OCI-LY7 (cell line): ENCODE data around the gene MYO18A. TPM values are rescaled to one million over a fixed set of nuclear protein-coding genes. Genes with fewer than 3 reads are reported as not detected.

Experiments used
- BruUV-seq: library from RNA; stranded (reverse); fragments of 400-500 nt; replicated peaks from 2 replicates; lab custom pipeline; 2021; lab: Mats Ljungman, UMichigan
- CTCF ChIA-PET: fragments of 300-600 bp; sonication (Branson Sonifier 250); formaldehyde crosslinking; loops from one replicate; lab custom pipeline; 2022; ENCODE audit warnings: antibody characterized with exemption; ENCODE audit not compliant: unreplicated experiment; lab: Charles Lee
- POLR2A ChIA-PET: fragments of 300-600 bp; sonication (Branson Sonifier 250); formaldehyde crosslinking; loops from one replicate; lab custom pipeline; 2022; ENCODE audit warnings: antibody characterized with exemption; lab: Charles Lee
- DNase-seq: peaks from one replicate; pipeline ENCODE4 v3.0.0-alpha.2; 2015; ENCODE audit warnings: low spot score
- H2AFZ ChIP-seq: fragments of 200-600 bp; sonication (generic), shearing (Covaris generic); 2 replicates; pipeline ENCODE4 v1.6.1; 2014; ENCODE audit warnings: mild to moderate bottlenecking, antibody characterized with exemption, low read length, moderate library complexity
- H3K27ac ChIP-seq: fragments of 200-600 bp; sonication (generic); 2 replicates; pipeline ENCODE4 v1.5.1; 2014; ENCODE audit warnings: mixed run types, low read depth, mild to moderate bottlenecking, moderate library complexity, low read length, inconsistent platforms; ENCODE audit not compliant: poor library complexity, severe bottlenecking
- H3K36me3 ChIP-seq: fragments of 200-600 bp; sonication (generic); 2 replicates; pipeline ENCODE4 v1.6.1; 2014; ENCODE audit warnings: mild to moderate bottlenecking, antibody characterized with exemption, low read length, moderate library complexity, mixed read lengths; ENCODE audit not compliant: insufficient read depth
- H3K4me1 ChIP-seq: fragments of 200-600 bp; sonication (generic); 2 replicates; pipeline ENCODE4 v1.5.1; 2014; ENCODE audit warnings: mild to moderate bottlenecking, low read length; ENCODE audit not compliant: insufficient read depth, poor library complexity, severe bottlenecking
- H3K4me2 ChIP-seq: fragments of 200-600 bp; sonication (generic); 2 replicates; pipeline ENCODE4 v1.6.1; 2014; ENCODE audit warnings: mild to moderate bottlenecking, low read length
- H3K4me3 ChIP-seq: fragments of 200-600 bp; sonication (generic); 2 replicates; pipeline ENCODE4 v1.5.1; 2014; ENCODE audit warnings: mild to moderate bottlenecking, low read depth, low read length; ENCODE audit not compliant: poor library complexity, severe bottlenecking
- H3K79me2 ChIP-seq: fragments of 200-600 bp; sonication (generic); 2 replicates; pipeline ENCODE4 v1.6.1; 2016; ENCODE audit warnings: low read depth, mild to moderate bottlenecking, low read length, moderate library complexity, mixed read lengths; ENCODE audit not compliant: insufficient read depth
- H3K9me2 ChIP-seq: fragments of 200-600 bp; sonication (generic); 2 replicates; pipeline ENCODE4 v1.6.1; 2016; ENCODE audit warnings: mild to moderate bottlenecking, low read length, mixed read lengths; ENCODE audit not compliant: insufficient read depth
- H3K9me3 ChIP-seq: fragments of 200-600 bp; sonication (generic); 2 replicates; pipeline ENCODE4 v1.6.1; 2014; ENCODE audit warnings: mild to moderate bottlenecking, mixed run types, low read length, mixed read lengths
- H4K20me1 ChIP-seq: fragments of 200-600 bp; sonication (generic); 2 replicates; pipeline ENCODE4 v1.6.1; 2014; ENCODE audit warnings: mild to moderate bottlenecking, antibody characterized with exemption, low read length, moderate library complexity, mixed read lengths; ENCODE audit not compliant: insufficient read depth
- EZH2phosphoT487 ChIP-seq: fragments of 200-600 bp; sonication (generic); IDR thresholded peaks from 2 replicates; pipeline ENCODE4 v1.6.1; 2018; ENCODE audit warnings: low read depth, borderline replicate concordance, mild to moderate bottlenecking, mixed run types, antibody characterized with exemption, low read length, moderate library complexity, mixed read lengths
- intact Hi-C: fragments of 100-400 bp; cut with micrococcal nuclease; formaldehyde crosslinking; loops from one replicate; pipeline ENCODE4 v1.10.0; 2022; ENCODE audit not compliant: unreplicated experiment
- total RNA-seq, 2 experiments: library from RNA; depleted of rRNA in 1 of 2; stranded (reverse); fragments of >200 nt in 1 of 2; shearing (Covaris generic) in 1 of 2; gene quantifications; 2 replicates each; pipeline ENCODE4 v1.2.3, GENCODE V29; 2014 to 2022
- TF ChIP-seq, protein P1 (sequence below): fragments of 200-600 bp; sonication (generic); conservative IDR thresholded peaks from 2 replicates; pipeline ENCODE4 v1.5.1; 2014; ENCODE audit warnings: mild to moderate bottlenecking, antibody characterized with exemption, low read length, moderate library complexity, mixed read lengths

MYO18A gene
- total RNA-seq, 2 experiments from 2014 or later, result 124 to 128 TPM

DNA sequence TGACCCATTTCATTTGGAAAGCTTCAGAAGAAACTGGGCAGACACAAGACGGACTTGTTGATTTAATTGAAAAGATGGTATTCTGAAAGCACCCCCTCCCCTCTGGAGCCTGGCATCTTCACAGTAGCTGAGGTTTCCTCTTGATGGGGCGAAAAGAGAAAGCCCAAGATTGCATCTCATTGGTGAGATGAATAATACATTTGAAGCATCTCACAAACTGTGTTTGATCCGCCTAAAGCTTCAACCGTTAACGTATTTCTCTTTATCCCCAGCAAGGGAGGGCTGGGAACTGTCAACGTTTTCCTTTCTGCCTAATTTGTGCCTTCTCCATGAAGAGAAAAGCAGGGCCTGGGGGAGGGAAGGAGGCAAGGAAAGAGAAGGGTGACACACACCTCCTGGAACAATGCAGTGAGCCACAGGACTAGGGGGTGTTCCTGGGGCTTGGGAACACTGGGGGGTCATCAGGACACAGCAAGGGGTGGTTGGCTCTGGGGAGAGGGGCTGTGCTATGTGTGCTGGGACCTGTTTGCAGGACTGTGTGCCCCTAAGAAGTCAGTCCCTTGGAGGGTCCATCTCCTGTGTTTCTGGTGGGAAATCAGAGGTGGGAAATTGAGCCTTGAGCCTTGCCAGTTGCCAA is 155.8 kb downstream of the MYO18A start:
- POLR2A ChIA-PET, result no interaction called here
- CTCF ChIA-PET, result no interaction called here

DNA sequence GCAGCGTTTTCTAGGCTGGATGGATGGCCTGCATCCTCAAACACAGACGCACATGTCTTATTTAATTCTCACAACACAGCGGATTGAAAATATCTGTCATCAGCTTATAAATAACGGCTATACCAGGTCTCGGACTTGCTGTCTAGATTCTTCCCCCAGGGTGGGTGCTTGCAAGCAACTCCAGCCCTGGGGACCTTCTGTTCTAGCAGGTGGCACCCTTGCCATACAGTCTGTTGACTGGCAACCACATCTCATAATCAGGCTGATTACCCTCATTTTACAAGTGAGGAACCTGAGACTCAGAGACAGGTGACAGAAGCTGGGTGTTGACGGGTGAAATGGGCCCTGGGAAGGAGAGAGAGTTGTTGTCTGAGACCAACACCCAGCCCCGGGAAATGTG is 158.1 kb downstream of the MYO18A start:
- intact Hi-C loops, result no loop called here
- TF ChIP-seq, protein P1, sequence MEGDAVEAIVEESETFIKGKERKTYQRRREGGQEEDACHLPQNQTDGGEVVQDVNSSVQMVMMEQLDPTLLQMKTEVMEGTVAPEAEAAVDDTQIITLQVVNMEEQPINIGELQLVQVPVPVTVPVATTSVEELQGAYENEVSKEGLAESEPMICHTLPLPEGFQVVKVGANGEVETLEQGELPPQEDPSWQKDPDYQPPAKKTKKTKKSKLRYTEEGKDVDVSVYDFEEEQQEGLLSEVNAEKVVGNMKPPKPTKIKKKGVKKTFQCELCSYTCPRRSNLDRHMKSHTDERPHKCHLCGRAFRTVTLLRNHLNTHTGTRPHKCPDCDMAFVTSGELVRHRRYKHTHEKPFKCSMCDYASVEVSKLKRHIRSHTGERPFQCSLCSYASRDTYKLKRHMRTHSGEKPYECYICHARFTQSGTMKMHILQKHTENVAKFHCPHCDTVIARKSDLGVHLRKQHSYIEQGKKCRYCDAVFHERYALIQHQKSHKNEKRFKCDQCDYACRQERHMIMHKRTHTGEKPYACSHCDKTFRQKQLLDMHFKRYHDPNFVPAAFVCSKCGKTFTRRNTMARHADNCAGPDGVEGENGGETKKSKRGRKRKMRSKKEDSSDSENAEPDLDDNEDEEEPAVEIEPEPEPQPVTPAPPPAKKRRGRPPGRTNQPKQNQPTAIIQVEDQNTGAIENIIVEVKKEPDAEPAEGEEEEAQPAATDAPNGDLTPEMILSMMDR, result no peak
- TF ChIP-seq EZH2phosphoT487, result no peak
- H3K4me3 ChIP-seq, result no peak overlapping the region
- no peaks in the 10 kb centered on the region for H3K36me3 ChIP-seq
- H4K20me1 ChIP-seq, result no peaks in the 10 kb centered on the region
- H3K9me2 ChIP-seq, result no peaks in the 10 kb centered on the region
- H3K4me2 ChIP-seq, result no peak overlapping the region
- no peak overlapping the region for H2AFZ ChIP-seq
- H3K27ac ChIP-seq, result no peak overlapping the region
- H3K79me2 ChIP-seq, result no peaks in the 10 kb centered on the region
- no TSS peak for BruUV-seq
- no peaks in the 10 kb centered on the region for H3K9me3 ChIP-seq
- ChIA-PET POLR2A (no interaction called here), CTCF (no interaction called here)
- H3K4me1 ChIP-seq, result peaks cover 7% of the 10 kb centered on the region
- DNase-seq, result no peak

More for the DNA sequence above, 155.8 kb downstream of the MYO18A start:
- Histone ChIP-seq H3K9me3 (no peaks in the 10 kb centered on the region), H3K27ac (no peak overlapping the region), H3K4me3 (no peak overlapping the region), H3K4me1 (peaks cover 3% of the 10 kb centered on the region), H3K79me2 (no peaks in the 10 kb centered on the region), H3K36me3 (no peaks in the 10 kb centered on the region), H3K4me2 (no peak overlapping the region), H2AFZ (no peak overlapping the region), H4K20me1 (no peaks in the 10 kb centered on the region), H3K9me2 (no peaks in the 10 kb centered on the region)
- TF ChIP-seq EZH2phosphoT487, result no peak
- TF ChIP-seq, protein P1, result no peak
- intact Hi-C loops, result no loop called here
- no peak for DNase-seq
- no TSS peak for BruUV-seq

DNA sequence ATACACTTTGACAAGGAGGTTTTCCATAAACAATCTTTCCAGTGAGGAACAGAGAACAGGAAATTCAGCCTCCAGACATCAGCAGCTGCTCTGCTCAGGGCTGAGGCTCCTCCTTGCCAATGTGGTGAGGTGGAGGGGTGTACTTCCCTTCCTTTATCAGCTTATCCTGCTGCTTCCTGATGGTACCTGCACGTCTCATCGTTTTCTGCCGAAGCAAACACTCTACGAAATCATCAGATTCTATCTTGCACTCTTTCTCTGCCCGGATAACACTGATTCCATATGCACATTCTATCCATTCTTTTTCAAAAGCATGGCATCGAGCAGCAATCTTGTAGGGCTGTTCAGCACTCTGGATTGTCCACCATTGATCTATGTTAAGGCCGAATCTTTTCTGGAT is 159.0 kb downstream of the MYO18A start:
- H3K4me1 ChIP-seq, result peaks cover 7% of the 10 kb centered on the region
- no peaks in the 10 kb centered on the region for H3K9me3 ChIP-seq
- H4K20me1 ChIP-seq, result no peaks in the 10 kb centered on the region
- no peaks in the 10 kb centered on the region for H3K79me2 ChIP-seq
- CTCF ChIA-PET, result no interaction called here
- no peak overlapping the region for H3K27ac ChIP-seq
- no peak overlapping the region for H3K4me3 ChIP-seq
- no peak for DNase-seq
- POLR2A ChIA-PET, result interaction anchor here (0.5 kb wide), 1 partner anchor 270 kb away, joined by 5 read pairs; no protein-coding TSS in a partner anchor
- TF ChIP-seq EZH2phosphoT487, result no peak
- TF ChIP-seq, protein P1, result no peak
- H2AFZ ChIP-seq, result no peak overlapping the region
- no peaks in the 10 kb centered on the region for H3K36me3 ChIP-seq
- no peak overlapping the region for H3K4me2 ChIP-seq
- BruUV-seq, result no TSS peak
- no peaks in the 10 kb centered on the region for H3K9me2 ChIP-seq
- intact Hi-C loops, result no loop called here
